Natural killer cell (primary cell): ENCODE results near the gene EIF4E. TPM values are rescaled to one million over a fixed set of nuclear protein-coding genes. Genes with fewer than 3 reads are reported as not detected.

Experiments used
- ATAC-seq, 3 donors: fragments of 150-1000 bp in 2 of 3; fragments of 200-7000 bp in 1 of 3; cut with Tn5 transposase; 1 replicate in 1 of 3; 2 replicates in 2 of 3; pipeline ENCODE4 v1.10.0; 2021; ENCODE audit warnings: mild to moderate bottlenecking in 2 of 3, moderate library complexity in 2 of 3
- DNase-seq, 2 donors: peaks; one replicate each; pipeline versions ENCODE4 v3.0.0 to v3.0.0-alpha.2; 2013 to 2021; ENCODE audit warnings: mixed read lengths in 1 of 2
- H3K27ac ChIP-seq: one replicate; pipeline ENCODE4 v1.5.1; 2013; ENCODE audit warnings: mild to moderate bottlenecking, low read length
- H3K27me3 ChIP-seq: one replicate; pipeline ENCODE4 v1.6.1; 2013; ENCODE audit warnings: low read length; ENCODE audit not compliant: control insufficient read depth, insufficient read depth
- H3K36me3 ChIP-seq: one replicate; pipeline ENCODE4 v1.6.1; 2013; ENCODE audit warnings: low read length; ENCODE audit not compliant: control insufficient read depth, insufficient read depth
- H3K4me1 ChIP-seq: one replicate; pipeline ENCODE4 v1.6.1; 2013; ENCODE audit warnings: low read length; ENCODE audit not compliant: control insufficient read depth, insufficient read depth
- H3K4me3 ChIP-seq: one replicate; pipeline ENCODE4 v1.5.1; 2013; ENCODE audit warnings: low read length
- H3K9me3 ChIP-seq: one replicate; pipeline ENCODE4 v1.6.1; 2013; ENCODE audit warnings: low read length; ENCODE audit not compliant: control insufficient read depth, insufficient read depth
- H3K27ac Mint-ChIP-seq, 2 donors: one replicate each; pipeline ENCODE4 v1.8.0; 2022; ENCODE audit warnings: mild to moderate bottlenecking in 2 of 2, mixed read lengths in 2 of 2, moderate library complexity in 1 of 2
- H3K27me3 Mint-ChIP-seq, 2 donors: one replicate each; pipeline ENCODE4 v1.8.0; 2022; ENCODE audit warnings: low read depth in 2 of 2, mixed read lengths in 2 of 2
- H3K36me3 Mint-ChIP-seq: one replicate; pipeline ENCODE4 v1.8.0; 2022; ENCODE audit warnings: mixed read lengths
- H3K4me1 Mint-ChIP-seq, 2 donors: one replicate each; pipeline ENCODE4 v1.8.0; 2022; ENCODE audit warnings: mixed read lengths in 2 of 2
- H3K4me3 Mint-ChIP-seq: one replicate; pipeline ENCODE4 v1.8.0; 2022; ENCODE audit warnings: mild to moderate bottlenecking, moderate library complexity, mixed read lengths
- H3K9me3 Mint-ChIP-seq, 2 donors: one replicate each; pipeline ENCODE4 v1.8.0; 2022; ENCODE audit warnings: mixed read lengths in 2 of 2
- CTCF ChIP-seq: fragments of 200-600 bp; IDR thresholded peaks from one replicate; pipeline ENCODE4 v1.8.0; 2022; ENCODE audit warnings: antibody characterized with exemption
- WGBS: methylation state at CpG from one replicate; pipeline ENCODE4 v1.1.7; 2013; ENCODE audit warnings: missing lambda C conversion rate; ENCODE audit not compliant: insufficient coverage; 5-methylcytosine and 5-hydroxymethylcytosine counted together
- intact Hi-C: fragments of 100-400 bp; cut with micrococcal nuclease; formaldehyde crosslinking; loops from one replicate; pipeline ENCODE4 v1.14.2; 2022
- total RNA-seq, 4 donors: library from RNA; stranded (reverse); fragments of 120-200 nt in 1 of 4; gene quantifications; one replicate each; pipeline versions ENCODE4 v1.2.3 to v1.2.4, GENCODE V29; 2013 to 2022

Gene EIF4E
- total RNA-seq, 3 donors from 2014 or later (not counting 1 experiment from before 2014, with no cell fraction given) = 67.4 to 92.4 (median 75.5) TPM

- Mint-ChIP-seq H3K36me3 (no peaks in the 10 kb centered on the region), H3K27me3 (no peaks in the 10 kb centered on the region), H3K4me1 (no peaks in the 10 kb centered on the region), H3K27ac (no peak overlapping the region), H3K9me3 (no peaks in the 10 kb centered on the region), H3K4me3 (no peak overlapping the region)
- TF ChIP-seq CTCF = no peak
- Histone ChIP-seq H3K4me1 (no peaks in the 10 kb centered on the region), H3K4me3 (no peak overlapping the region), H3K36me3 (no peaks in the 10 kb centered on the region), H3K27ac (no peak overlapping the region), H3K9me3 (no peaks in the 10 kb centered on the region), H3K27me3 (no peaks in the 10 kb centered on the region)
- intact Hi-C loops = no loop called here
- ATAC-seq (no peak), DNase-seq (no peak)
- WGBS = 93% methylated on average over 4 of the region's 6 CpGs
Measured at GRCh38 chr4:98865059-98865458, 63.9 kb downstream of the EIF4E start.

GRCh38 chr4:98864560-98864959 lies 64.4 kb downstream of the EIF4E start:
- H3K4me1 Mint-ChIP-seq = no peaks in the 10 kb centered on the region

GRCh38 chr4:98862371-98862770 lies 66.6 kb downstream of the EIF4E start:
- no peaks in the 10 kb centered on the region for H3K36me3 Mint-ChIP-seq
- intact Hi-C loops = no loop called here
- WGBS = 86% methylated on average over 2 of the region's 3 CpGs

More at GRCh38 chr4:98864560-98864959, 64.4 kb downstream of the EIF4E start:
- 75% methylated on average over 7 of the region's 7 CpGs for WGBS
- DNase-seq (no peak), ATAC-seq (no peak)
- Histone ChIP-seq H3K4me3 (no peak overlapping the region), H3K27ac (no peak overlapping the region), H3K4me1 (no peaks in the 10 kb centered on the region), H3K9me3 (no peaks in the 10 kb centered on the region), H3K27me3 (no peaks in the 10 kb centered on the region), H3K36me3 (no peaks in the 10 kb centered on the region)
- no peak for TF ChIP-seq CTCF
- H3K27me3 Mint-ChIP-seq = no peaks in the 10 kb centered on the region
- intact Hi-C loops = no loop called here
- H3K9me3 Mint-ChIP-seq = no peaks in the 10 kb centered on the region
- H3K36me3 Mint-ChIP-seq = no peaks in the 10 kb centered on the region
- H3K27ac Mint-ChIP-seq = no peak overlapping the region
- no peak overlapping the region for H3K4me3 Mint-ChIP-seq

More at GRCh38 chr4:98862371-98862770, 66.6 kb downstream of the EIF4E start:
- Mint-ChIP-seq H3K9me3 (no peaks in the 10 kb centered on the region), H3K27me3 (no peaks in the 10 kb centered on the region), H3K4me1 (no peaks in the 10 kb centered on the region), H3K4me3 (no peak overlapping the region), H3K27ac (no peak overlapping the region)
- Histone ChIP-seq H3K4me1 (no peaks in the 10 kb centered on the region), H3K36me3 (no peaks in the 10 kb centered on the region), H3K27me3 (no peaks in the 10 kb centered on the region), H3K9me3 (no peaks in the 10 kb centered on the region), H3K27ac (no peak overlapping the region), H3K4me3 (no peak overlapping the region)
- TF ChIP-seq CTCF = no peak
- DNase-seq (no peak), ATAC-seq (no peak)
